Fibroblast of the aortic adventitia (primary cell): ENCODE measurements around the gene IDNK. TPM values are rescaled to one million over a fixed set of nuclear protein-coding genes. Genes with fewer than 3 reads are reported as not detected.

Experiments used
- DNase-seq: peaks from one replicate; pipeline ENCODE4 v3.0.0-alpha.2; 2010; ENCODE audit warnings: low read depth
- H3K4me3 ChIP-seq: 2 replicates; pipeline ENCODE4 v1.5.1; 2011; ENCODE audit warnings: low read depth, mild to moderate bottlenecking, control low read depth, low read length, moderate library complexity
- total RNA-seq: library from RNA; depleted of rRNA; stranded (reverse); fragments of >200 nt; gene quantifications from 2 replicates; pipeline ENCODE4 v1.2.3, GENCODE V29; 2012; ENCODE audit warnings: low replicate concordance
- TF ChIP-seq, protein P1 (sequence below): IDR thresholded peaks from 2 replicates; pipeline ENCODE4 v1.5.1; 2011; ENCODE audit warnings: mild to moderate bottlenecking, low read length, control low read depth, inconsistent platforms; ENCODE audit not compliant: insufficient read depth

IDNK gene
- total RNA-seq, 1 donor = 7.6 TPM

DNA sequence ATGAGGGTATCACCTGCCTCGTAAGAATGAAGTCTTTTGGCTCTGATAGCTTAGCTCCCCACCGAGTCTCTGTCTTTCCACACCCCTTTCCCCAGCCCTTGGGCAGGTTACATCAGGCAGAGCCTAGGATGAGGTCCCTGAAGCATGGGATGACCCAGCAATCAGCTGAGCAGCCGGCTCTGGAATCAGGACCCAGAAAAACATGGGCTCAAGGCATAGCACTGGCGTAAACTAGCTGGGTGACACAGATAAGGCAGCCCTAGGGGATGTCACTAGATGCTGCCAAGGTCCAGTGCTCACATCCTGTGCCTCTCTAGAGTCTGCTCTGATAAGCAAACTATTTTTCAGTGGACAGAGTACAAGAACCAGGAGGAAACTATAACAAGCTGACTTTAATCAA is 26.6 kb downstream of the IDNK start:
- TF ChIP-seq, protein P1, sequence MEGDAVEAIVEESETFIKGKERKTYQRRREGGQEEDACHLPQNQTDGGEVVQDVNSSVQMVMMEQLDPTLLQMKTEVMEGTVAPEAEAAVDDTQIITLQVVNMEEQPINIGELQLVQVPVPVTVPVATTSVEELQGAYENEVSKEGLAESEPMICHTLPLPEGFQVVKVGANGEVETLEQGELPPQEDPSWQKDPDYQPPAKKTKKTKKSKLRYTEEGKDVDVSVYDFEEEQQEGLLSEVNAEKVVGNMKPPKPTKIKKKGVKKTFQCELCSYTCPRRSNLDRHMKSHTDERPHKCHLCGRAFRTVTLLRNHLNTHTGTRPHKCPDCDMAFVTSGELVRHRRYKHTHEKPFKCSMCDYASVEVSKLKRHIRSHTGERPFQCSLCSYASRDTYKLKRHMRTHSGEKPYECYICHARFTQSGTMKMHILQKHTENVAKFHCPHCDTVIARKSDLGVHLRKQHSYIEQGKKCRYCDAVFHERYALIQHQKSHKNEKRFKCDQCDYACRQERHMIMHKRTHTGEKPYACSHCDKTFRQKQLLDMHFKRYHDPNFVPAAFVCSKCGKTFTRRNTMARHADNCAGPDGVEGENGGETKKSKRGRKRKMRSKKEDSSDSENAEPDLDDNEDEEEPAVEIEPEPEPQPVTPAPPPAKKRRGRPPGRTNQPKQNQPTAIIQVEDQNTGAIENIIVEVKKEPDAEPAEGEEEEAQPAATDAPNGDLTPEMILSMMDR = no peak
- no peak overlapping the region for H3K4me3 ChIP-seq
- no peak for DNase-seq

DNA sequence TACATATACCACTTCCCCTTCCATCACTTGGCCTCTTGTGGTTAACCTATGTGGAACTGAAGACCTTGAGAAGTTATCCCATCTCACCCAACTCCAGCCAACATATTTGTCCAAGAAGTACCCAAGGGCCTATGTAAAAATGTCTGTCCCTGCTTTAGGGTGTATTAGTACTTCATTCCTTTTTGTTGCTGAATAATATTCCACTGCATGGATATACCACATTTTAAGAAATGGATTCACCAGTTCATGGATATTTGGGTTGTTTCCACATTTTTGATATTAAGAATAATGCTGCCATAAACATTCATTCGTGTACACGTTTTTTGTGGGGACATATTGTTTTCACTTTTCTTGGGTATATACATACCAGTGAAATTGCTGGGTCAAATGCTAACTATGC is 28.6 kb downstream of the IDNK start:
- no peak for DNase-seq
- TF ChIP-seq, protein P1 = no peak
- H3K4me3 ChIP-seq = no peak overlapping the region

DNA sequence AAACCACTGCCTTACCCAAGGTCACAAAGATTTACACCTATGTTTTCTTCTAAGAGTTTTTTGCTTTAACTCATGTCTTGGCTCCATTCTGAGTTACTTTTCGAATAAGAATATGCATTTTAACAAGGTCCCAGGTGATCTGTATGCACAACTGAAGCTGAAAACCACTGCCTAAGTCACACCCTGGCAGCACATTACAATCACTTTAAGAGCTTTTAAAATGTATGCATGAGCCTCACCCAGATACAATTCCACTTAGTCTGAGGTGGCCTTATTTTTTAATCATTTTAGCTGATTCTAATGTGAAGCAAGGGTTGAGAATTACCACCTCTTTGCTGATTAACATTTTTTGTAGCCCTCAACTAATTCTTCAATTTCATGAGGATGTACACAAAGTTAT is 29.5 kb downstream of the IDNK start:
- no peak for DNase-seq
- TF ChIP-seq, protein P1 = no peak
- no peak overlapping the region for H3K4me3 ChIP-seq

DNA sequence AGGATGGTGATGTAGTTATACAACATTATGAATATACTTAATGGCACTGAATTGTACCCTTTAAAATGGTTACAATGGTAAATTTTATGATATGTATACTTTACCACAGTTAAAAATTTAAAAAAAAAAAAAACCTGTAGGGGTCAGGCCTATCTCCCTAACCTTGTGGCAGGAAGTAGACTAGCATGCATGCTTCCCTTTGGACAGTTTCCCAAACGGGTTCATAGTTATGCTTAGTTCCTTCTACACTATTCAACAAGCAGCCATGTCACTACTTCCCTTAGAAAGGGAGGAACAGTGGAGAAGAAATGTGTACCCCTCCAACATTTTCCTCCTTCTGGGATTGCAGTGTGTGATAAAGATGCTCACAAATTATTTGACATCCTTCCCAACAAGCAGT is 32.5 kb downstream of the IDNK start:
- no peak for DNase-seq
- H3K4me3 ChIP-seq = no peak overlapping the region
- TF ChIP-seq, protein P1 = no peak

DNA sequence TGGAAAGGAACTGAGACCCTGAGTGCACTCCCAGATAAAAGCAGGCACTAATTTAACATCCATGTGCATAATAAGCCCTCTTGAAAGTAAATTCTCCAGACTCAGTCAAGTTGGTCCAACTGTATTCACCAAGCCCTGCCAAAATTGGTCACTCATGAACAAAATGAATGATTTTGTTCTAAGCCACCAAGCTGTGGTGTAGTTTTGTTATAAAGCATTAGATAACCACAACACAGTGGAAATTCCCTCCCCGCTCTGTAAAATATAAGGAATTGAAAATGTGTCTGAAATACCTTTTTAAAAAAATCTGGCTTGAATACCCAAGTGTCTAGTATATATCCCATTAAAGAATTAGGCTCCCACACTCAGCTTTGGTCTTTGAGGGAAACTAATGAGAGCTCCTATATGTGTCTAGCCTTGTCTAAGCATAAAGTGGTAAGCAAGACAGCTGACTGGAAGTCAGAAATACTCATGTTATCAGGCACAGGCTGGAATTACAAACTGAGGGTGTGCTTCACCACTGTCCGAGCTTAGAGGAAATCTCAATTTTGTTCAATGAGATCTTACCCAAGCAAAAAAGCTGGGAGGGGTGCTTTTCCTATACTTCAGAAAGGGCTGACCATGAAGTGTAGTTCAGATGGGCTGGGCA is 33.2 kb downstream of the IDNK start:
- no peak for DNase-seq
- TF ChIP-seq, protein P1 = no peak
- no peak overlapping the region for H3K4me3 ChIP-seq

DNA sequence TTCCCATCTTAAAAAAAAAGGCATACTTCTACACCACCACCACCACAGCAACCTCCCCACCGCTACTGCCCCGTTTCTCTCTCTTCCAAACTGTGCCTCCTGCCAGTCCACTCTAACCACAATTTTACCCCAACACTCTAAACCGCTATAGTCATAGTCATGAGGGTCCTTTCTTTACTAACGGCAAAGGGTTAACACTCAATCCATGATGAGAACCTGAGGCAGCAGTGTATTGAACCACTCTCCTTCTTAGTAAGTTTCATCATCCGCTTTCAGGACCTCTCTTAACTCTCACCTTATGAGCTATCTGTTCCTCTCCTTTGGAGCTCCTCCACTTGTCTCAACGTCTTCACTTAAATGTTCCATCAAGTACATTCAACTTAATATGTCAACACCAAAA is 34.0 kb downstream of the IDNK start:
- TF ChIP-seq, protein P1 = no peak
- DNase-seq = no peak
- no peak overlapping the region for H3K4me3 ChIP-seq

DNA sequence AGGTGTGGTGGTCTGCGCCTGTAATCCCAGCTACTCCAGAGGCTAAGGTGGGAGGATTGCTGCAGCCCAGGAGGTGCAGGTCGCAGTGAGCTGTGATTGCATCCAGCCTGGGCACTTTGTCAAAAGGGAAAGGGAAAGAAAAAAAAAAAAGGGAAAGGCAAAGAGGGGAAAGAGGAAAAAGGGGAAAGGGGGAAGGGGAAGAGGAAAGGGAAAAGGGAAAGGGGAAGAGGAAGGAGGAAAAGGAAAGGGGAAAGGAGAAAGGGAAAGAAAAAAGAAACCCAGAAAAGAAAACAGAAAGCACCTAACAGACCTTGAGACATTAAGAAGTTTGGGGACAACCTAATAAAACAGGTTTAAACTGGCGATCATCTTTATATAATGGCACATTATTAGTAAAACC is 40.0 kb downstream of the IDNK start:
- TF ChIP-seq, protein P1 = no peak
- no peak for DNase-seq
- no peak overlapping the region for H3K4me3 ChIP-seq
